GM21737 (cell line): ENCODE data around the gene FRYL.
A peak's percentile ranks its signal among the peaks of the same experiment; 100 is the strongest.
"Not testable (repeated sequence)": the region's sequence is repeated elsewhere in the genome, so short reads cannot be mapped to it uniquely, and the experiment has no call there.

Experiments
- ATAC-seq: cut with Tn5 transposase; IDR thresholded peaks from one replicate; pipeline ENCODE4 v1.9.1; 2021; ENCODE audit warnings: mild to moderate bottlenecking, moderate library complexity; ENCODE audit not compliant: unreplicated experiment

Gene FRYL

GRCh38 chr4:48779998-48780864, at the start of gene FRYL:
Gene FRYL, minus strand, starts transcription at chr4:48780279. Its CDS starts 145,869 bp downstream, at chr4:48634410.
- peak; percentile 85 for ATAC-seq

DNA sequence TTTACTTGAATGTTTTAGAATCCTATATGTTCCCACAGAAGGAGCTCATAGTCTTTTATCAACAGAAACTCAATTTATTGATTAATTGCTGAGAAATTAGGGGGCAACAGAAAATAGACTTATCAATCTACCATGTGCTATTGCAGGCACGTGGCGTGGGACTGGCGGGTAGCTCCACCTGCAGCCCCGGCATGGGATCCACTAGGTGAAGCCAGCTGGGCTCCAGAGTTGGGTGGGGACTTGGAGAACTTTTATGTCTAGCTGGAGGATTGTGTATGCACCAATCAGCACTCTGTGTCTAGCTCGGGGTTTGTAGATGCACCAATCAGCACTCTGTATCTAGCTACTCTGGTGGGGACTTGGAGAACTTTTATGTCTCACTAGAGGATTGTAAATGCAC, 47.5 kb upstream of the FRYL start:
- no peak for ATAC-seq

DNA sequence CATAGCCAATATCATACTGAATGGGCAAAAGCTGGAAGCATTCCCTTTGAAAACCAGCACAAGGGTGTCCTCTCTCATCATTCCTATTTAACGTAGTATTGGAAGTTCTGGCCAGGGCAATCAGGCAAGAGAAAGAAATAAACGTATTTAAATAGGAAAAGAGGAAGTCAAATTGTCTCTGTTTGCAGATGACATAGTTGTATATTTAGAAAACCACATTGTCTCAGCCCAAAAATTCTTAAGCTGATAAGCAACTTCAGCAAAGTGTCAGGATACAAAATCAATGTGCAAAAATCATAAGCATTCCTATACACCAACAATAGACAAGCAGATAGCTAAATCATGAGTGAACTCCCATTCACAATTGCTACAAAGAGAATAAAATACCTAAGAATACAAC, 41.4 kb upstream of the FRYL start:
- ATAC-seq, result not testable (repeated sequence)

DNA sequence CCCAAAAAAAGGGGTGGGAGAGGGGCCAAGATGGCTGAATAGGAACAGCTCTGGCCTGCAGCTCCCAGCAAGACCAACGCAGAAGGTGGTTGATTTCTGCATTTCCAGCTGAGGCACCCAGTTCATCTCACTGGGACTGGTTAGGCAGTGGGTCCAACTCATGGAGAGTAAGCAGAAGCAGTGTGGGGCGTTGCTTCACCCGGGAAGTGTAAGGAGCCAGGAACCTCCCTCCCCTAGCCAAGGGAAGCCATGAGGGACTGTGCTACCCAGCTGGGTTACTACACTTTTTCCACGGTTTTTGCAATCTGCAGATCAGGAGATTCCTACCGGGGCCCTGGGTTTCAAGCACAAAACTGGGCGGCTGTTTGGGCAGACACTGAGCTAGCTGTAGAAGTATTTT, 36.9 kb upstream of the FRYL start:
- no peak for ATAC-seq

DNA sequence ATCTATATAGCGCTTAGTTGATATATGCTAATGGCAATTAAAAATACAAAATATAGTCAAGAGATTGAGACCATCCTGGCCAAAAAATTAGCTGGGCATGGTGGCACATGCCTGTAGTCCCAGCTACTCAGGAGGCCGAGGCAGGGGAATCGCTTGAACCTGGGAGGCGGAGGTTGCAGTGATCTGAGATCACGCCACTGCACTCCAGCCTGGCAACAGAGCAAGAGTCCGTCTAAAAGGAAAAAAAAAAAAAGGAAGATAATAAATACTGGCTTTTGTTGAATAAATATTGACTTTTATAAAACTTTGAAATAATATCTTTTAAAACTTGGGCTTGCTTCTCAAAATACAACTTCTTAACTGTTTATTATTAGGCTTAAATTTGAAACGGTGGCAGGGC, 36.2 kb upstream of the FRYL start:
- not testable (repeated sequence) for ATAC-seq

DNA sequence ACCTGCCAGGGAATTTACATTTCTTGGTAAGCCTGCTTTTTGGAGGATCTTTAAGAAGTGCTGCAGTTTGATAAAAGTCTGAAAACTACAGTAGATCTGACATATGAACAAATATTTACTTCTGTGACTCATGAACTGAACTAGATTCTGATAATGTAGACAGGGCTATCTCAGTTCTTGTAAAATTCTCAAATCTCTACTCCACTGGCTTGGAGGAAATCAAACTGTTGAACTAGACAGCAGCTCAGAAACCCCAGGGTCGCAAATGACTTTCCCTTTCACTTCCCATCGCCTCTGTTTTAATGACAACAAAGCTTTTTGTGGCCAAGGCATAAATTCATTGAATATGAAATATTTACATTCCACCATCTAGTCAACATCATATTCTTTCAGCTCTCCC, 35.4 kb upstream of the FRYL start:
- ATAC-seq, result peak; percentile 53

GRCh38 chr4:48813964-48814363, 33.9 kb upstream of the FRYL start:
- peak; percentile 61 for ATAC-seq

DNA sequence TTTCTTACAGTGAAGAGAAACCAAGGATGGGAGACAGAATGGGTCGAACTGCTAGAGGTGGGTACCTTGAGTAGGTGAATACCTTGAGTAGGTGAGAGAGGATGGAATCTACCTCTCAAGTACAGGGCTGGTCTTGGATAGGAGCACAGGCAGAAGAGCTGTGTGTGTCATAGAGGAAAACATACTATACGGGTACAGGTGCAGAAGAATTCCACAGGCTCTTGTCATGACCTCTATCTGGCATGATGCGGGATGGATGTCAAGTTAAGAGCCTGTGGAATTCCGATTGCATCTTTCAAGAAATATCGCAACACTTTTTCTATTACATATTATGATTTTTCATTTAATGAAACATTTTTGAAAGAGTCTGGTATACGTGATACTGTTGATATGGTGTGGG, 32.8 kb upstream of the FRYL start:
- ATAC-seq, result no peak

GRCh38 chr4:48804584-48805301, 24.7 kb upstream of the FRYL start:
- ATAC-seq, result no peak

DNA sequence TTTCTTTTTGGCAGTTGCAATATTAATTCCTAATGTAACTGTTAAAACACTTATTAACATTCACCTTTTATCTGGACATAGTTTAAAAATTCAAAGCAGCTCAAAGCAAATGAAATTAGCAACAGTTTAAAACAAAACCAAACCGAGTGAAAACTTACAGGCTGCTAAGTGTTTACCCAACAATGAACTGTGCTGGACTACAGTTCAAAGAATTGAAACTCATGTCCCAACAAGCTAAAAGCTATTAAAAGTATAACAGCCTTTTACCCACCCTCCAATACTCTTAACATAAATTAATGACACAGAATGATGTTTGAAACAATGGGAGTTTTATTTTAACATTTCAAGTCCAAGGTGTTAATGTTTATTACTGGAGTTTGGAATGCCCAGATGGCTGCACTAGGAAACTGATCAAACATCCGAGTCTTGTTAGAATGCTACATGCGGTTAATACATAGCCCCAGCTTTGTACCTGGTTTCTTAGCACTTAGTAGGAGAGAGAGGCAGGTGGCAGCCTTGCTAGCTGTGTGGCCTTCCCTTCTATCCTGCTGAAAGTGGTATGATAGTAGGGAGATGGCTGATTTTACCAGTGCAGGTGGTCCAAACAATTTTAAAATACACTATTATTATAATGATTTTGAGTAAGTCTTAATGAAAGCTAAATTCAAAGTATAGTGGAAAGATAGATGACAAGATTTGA, 21.1 kb upstream of the FRYL start:
- no peak for ATAC-seq

DNA sequence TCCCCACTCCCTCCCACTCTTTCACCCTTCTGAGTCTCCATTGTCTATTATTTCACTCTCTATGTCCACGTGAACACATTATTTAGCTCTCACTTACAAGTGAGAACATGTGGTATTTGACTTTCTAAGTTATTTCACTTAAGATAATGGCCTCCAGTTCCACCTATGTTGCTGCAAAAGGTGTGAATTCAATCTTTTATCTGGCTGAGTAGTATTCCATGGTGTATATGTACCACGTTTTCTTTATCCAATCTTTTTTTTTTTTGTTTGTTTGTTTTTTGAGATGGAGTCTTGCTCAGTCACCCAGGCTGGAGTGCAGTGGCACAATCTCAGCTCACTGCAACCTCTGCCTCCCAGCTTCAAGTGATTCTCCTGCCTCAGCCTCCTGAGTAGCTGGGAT, 20.1 kb upstream of the FRYL start:
- ATAC-seq, result not testable (repeated sequence)

DNA sequence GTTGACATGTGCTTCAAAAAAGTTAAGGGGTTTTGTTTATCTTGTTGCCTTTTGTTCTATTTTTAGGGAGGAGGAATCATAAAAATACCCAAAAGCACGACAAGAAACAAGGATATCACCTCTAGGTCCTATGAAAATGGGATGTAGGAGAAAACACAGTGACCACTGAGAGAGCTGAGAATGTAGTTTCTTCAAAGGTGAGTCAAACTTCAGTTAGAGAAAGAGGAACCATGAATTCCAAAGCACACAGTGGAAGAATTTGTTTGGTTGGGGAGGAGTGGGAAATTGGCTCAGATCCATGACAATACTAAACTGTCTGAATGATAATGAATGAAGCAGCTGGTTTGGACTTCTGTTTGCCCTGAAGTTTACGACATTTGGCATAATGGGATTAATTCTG, 19.1 kb upstream of the FRYL start:
- ATAC-seq, result no peak

DNA sequence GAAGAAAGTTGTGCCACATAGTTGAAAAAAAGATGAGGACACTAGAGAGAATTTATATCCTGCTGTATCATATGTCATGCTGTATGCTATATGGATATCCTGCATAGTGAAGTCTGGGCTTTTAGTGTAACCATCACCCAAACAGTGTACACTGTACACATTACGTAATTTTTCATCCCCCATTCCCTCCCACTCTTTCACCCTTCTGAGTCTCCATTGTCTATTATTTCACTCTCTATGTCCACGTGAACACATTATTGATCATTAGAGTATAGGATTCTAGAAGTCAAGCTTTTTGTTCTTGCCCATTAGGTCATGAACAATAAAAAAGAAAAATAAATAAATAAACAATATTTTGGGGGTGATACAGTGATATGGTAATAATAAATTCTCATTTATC, 18.0 kb upstream of the FRYL start:
- ATAC-seq, result no peak

DNA sequence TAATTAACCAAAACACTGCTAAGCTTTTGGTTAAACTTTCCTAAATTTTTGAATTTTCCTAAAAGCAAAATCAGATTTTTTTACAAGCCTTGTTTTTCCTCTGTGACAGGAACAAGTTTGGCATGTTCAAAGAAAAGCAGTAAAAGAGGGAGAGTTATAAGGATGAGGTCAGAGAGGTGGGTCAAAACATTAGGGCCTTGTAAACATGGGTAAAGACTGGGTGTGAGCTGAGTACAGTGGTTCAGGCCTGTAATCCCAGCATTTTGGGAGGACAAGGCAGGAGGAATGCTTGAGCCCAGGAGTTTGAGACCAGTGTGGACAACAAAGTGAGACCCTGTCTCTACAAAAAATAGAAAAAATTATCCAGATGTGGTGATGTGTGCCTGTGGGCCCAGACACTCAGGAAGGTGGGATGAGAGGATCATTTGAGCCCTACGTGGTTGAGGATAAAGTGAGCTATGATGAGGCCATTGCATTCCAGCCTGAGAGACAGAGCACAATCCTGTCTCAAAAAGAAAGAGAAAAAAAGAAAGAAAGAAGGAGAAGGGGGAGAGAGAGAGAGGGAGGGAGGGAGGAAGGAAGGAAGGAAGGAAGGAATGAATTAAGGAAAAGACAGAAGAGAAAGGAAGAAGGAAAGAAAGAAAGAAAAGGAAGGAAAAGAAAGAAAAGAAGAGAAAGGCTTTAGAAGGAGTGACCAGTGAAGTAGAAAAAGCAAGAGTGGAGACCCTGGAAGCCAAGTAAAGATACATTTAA, 17.0 kb upstream of the FRYL start:
- no peak for ATAC-seq

DNA sequence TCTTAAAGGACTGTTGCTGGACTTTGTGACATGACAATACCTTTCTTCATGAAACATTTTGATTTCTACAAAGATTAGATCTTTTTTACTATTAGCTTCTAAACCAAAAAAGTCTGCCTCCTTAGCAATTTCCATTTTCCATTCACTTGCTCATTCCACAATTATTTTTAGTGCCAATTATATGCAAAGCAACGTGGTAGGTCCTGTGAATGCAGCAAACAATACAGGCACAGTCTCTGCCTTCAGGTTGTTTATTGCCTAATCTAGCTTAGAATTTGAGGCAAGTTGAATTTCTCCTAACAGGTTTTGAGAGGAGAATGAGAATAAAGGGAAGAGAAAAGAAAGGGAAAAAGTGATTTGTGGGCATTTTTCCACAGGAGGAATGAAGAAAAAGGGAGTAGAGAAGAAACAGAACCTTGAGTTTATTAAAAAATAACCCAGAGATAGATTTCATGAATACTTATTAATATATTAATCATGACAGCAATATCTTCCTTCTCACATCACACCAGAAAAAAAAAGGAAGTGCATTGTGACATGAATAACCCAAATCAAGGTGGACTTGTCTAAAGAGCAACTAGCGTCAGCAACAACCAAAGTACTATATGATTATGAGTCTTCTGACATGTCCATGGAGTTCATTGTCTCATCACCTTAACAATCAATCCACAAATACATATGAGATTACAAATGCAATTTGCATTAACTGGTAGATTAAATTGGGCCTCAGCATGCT, 16.3 kb upstream of the FRYL start:
- no peak for ATAC-seq

DNA sequence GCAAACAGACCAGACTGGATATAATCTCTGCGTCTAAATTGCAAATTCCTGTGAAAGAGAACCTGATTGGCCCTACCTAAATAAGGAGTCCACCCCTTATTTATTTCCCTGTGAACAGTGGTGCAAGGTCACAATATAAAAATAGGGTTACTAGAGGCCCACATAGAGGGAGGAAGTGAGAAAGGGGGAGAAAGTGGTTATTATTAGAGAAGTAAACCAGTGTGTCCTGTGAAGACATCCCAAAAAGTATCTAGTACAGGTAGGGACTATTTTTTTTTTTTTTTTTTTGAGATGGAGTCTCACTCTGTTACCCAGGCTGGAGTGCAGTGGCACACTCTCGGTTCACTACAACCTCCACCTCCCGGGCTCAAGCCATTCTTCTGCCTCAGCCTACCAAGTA, 15.0 kb upstream of the FRYL start:
- no peak for ATAC-seq

GRCh38 chr4:48792348-48793006, 12.4 kb upstream of the FRYL start:
- ATAC-seq, result no peak

- no peak for ATAC-seq
Observed at GRCh38 chr4:48791313-48791712, 11.2 kb upstream of the FRYL start.

GRCh38 chr4:48790561-48790960, 10.5 kb upstream of the FRYL start:
- no peak for ATAC-seq

GRCh38 chr4:48787056-48787455, 7.0 kb upstream of the FRYL start:
- ATAC-seq, result no peak
